Measurements from ENCODE around the gene FAM53A. TPM values are rescaled to one million over a fixed set of nuclear protein-coding genes. Genes with fewer than 3 reads are reported as not detected.

FAM53A gene
- 0.56 to 1.6 TPM (median 0.79 TPM) in 5 replicates for total RNA-seq (2022; extraction: Qiagen RNA extraction)

GRCh38 chr4:1683736-1684505 lies at the start of gene FAM53A:
Gene FAM53A (minus strand): TSS chr4:1684313. CDS start chr4:1668741, 15,572 bp downstream.

GRCh38 chr4:1721003-1721665 lies 37.0 kb upstream of the FAM53A start, which contains the start of the genes TACC3 and TMEM129:
Gene TACC3 (plus strand): TSS chr4:1721521. CDS start chr4:1723422, 1,901 bp downstream.
Gene TMEM129 (minus strand): TSS chr4:1721323. CDS start chr4:1720837, 486 bp downstream.

GRCh38 chr4:1712216-1713002 lies 28.3 kb upstream of the FAM53A start, which contains the start of gene SLBP:
Gene SLBP (minus strand): TSS chr4:1712319. CDS start chr4:1712188, 131 bp downstream.

Other genes starting within 250 kb of the FAM53A start
- 71.8 to 89.5 TPM (median 72.7 TPM) in 5 replicates for gene SLBP, start 28.0 kb upstream of the FAM53A start, total RNA-seq (2022; extraction: Qiagen RNA extraction)
- gene TMEM129, start 37.0 kb upstream of the FAM53A start, total RNA-seq (2022; extraction: Qiagen RNA extraction): 16.9 to 28.2 TPM (median 25.1 TPM) in 5 replicates
- gene TACC3, start 37.2 kb upstream of the FAM53A start, total RNA-seq (2022; extraction: Qiagen RNA extraction): 76.2 to 89.8 TPM (median 84.5 TPM) in 5 replicates
- 1.1 to 2.4 TPM (median 2.1 TPM) in 5 replicates for gene FGFR3, start 109.0 kb upstream of the FAM53A start, total RNA-seq (2022; extraction: Qiagen RNA extraction)
- 22.2 to 30.8 TPM (median 29.1 TPM) in 5 replicates for gene LETM1, start 171.8 kb upstream of the FAM53A start, total RNA-seq (2022; extraction: Qiagen RNA extraction)
- 35.2 to 48.3 TPM (median 44.4 TPM) in 5 replicates for gene NSD2, start 187.1 kb upstream of the FAM53A start, total RNA-seq (2022; extraction: Qiagen RNA extraction)